ENCODE measurements around the gene NDUFB5.

NDUFB5 gene

GRCh38 chr3:179670311-179670710, 65.7 kb downstream of the NDUFB5 start:
- FAIRE-seq (no peak), DNase-seq (ENCODE audit: insufficient read length, low spot score) (no peak)

GRCh38 chr3:179671309-179671708, 66.7 kb downstream of the NDUFB5 start:
- no peak for FAIRE-seq
- TF ChIP-seq POU2F2 (IDR thresholded peaks at IDR 0.05; ENCODE audit: low read depth, low read length) (no peak), SPI1 (IDR thresholded peaks at IDR 0.05; ENCODE audit: low read depth, low read length) (no peak), POLR2AphosphoS5 (IDR thresholded peaks at IDR 0.05; ENCODE audit: low read depth, low read length) (no peak), TAF1 (IDR thresholded peaks at IDR 0.05; ENCODE audit: low read depth, low read length) (no peak), PAX5 (IDR thresholded peaks at IDR 0.05; ENCODE audit: insufficient read depth, low read length, severe bottlenecking) (no peak), POLR2A (IDR thresholded peaks at IDR 0.05; ENCODE audit: low read depth, low read length) (no peak)
- DNase-seq (ENCODE audit: insufficient read length, low spot score) = no peak

More at GRCh38 chr3:179670311-179670710, 65.7 kb downstream of the NDUFB5 start:
- no peak for TF ChIP-seq POLR2A (IDR thresholded peaks at IDR 0.05; ENCODE audit: low read depth, low read length)
- TF ChIP-seq PAX5 (IDR thresholded peaks at IDR 0.05; ENCODE audit: insufficient read depth, low read length, severe bottlenecking) = no peak
- TF ChIP-seq TAF1 (IDR thresholded peaks at IDR 0.05; ENCODE audit: low read depth, low read length) = no peak
- TF ChIP-seq SPI1 (IDR thresholded peaks at IDR 0.05; ENCODE audit: low read depth, low read length) = no peak
- TF ChIP-seq POLR2AphosphoS5 (IDR thresholded peaks at IDR 0.05; ENCODE audit: low read depth, low read length) = no peak
- no peak for TF ChIP-seq POU2F2 (IDR thresholded peaks at IDR 0.05; ENCODE audit: low read depth, low read length)

DNA sequence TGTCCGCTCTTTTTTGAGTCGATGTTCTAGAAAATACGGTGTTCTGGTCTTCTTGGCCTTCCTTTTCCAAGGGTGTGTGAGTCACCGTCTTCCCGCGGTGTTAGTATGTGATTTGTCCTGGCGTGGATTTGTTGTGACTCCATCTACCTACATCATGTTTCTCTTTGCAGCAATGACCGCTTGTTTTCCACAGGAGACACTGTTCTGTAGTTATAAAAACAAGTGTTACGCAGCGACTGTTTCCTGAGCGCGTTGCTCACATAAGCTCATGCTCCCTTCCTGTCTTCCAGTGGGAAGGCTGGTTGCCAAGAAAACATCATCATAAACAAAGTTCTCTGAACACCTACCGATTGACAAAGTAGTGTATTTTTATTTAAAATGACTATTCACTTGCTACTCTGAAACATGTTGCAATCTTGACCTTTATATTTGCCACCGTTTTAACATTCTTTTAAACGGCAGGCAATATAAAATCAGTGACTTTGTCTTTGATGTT, 67.2 kb downstream of the NDUFB5 start:
- DNase-seq (ENCODE audit: insufficient read length, low spot score) (no peak), FAIRE-seq (no peak)
- no peak for TF ChIP-seq PAX5 (IDR thresholded peaks at IDR 0.05; ENCODE audit: insufficient read depth, low read length, severe bottlenecking)

DNA sequence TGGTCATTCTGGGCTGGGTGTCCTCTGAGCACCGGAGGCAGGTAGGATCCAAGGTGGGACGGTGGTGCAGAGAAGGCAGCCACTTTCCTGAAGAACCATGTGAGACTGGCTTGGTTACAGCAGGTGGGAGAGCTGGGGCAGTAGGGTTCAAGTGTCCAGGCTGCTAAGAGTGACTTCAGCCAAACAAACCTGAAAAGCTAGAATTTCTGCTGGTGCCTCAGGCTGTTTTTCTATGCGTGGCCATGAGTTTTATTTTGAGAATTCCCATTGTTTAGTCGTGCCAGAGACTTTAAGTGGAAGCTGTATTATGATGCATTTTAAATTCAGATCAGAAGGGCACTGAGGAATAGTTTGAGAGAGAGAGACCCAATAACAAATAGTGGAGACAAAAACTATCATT, 68.3 kb downstream of the NDUFB5 start:
- TF ChIP-seq PAX5 (IDR thresholded peaks at IDR 0.05; ENCODE audit: insufficient read depth, low read length, severe bottlenecking) = no peak
- no peak for TF ChIP-seq SPI1 (IDR thresholded peaks at IDR 0.05; ENCODE audit: low read depth, low read length)
- TF ChIP-seq POLR2A (IDR thresholded peaks at IDR 0.05; ENCODE audit: low read depth, low read length) = no peak
- TF ChIP-seq POLR2AphosphoS5 (IDR thresholded peaks at IDR 0.05; ENCODE audit: low read depth, low read length) = no peak
- TF ChIP-seq POU2F2 (IDR thresholded peaks at IDR 0.05; ENCODE audit: low read depth, low read length) = no peak
- FAIRE-seq (no peak), DNase-seq (ENCODE audit: insufficient read length, low spot score) (no peak)

DNA sequence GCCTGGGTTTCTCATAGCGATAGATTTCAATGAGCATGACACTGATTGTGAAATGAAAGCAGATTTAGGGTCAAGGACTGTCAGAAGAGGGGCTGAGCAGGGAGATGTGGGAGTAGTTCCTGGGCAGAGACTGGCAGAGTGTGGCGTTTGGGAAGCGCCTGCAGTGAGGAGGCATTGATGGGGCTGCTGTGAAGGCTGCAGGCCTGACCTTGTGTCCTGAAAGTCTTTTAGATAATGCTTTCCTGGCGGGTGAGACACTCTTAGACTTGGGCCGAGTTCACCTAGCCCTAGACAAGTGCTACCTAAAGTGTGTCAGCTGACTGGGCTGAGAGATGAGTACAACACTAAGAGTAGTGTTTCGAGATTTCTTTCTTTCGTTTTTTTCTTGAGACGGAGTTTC, 68.9 kb downstream of the NDUFB5 start:
- no peak for FAIRE-seq
- no peak for DNase-seq (ENCODE audit: insufficient read length, low spot score)
- TF ChIP-seq TAF1 (IDR thresholded peaks at IDR 0.05; ENCODE audit: low read depth, low read length) = no peak
- no peak for TF ChIP-seq POLR2A (IDR thresholded peaks at IDR 0.05; ENCODE audit: low read depth, low read length)
- TF ChIP-seq POLR2AphosphoS5 (IDR thresholded peaks at IDR 0.05; ENCODE audit: low read depth, low read length) = no peak

DNA sequence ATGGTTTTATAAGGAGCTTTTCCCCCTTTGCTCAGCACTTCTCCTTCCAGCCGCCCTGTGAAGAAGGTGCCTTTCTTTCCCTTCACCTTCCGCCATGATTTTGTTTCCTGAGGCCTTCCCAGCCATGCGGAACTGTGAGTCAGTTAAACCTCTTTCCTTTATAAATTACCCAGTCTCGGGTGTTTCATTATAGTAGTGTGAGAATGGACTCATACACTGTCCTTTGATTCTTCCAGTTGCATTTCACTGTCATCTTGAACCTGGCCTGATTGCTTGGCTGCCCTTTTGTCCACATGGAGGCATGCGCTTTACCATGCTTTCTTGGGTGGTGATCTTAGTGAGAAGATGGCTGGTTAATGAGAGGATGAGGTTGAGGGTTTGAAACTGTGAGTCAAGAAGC, 71.5 kb downstream of the NDUFB5 start:
- TF ChIP-seq TAF1 (IDR thresholded peaks at IDR 0.05; ENCODE audit: low read depth, low read length) = no peak
- no peak for TF ChIP-seq PAX5 (IDR thresholded peaks at IDR 0.05; ENCODE audit: insufficient read depth, low read length, severe bottlenecking)
- TF ChIP-seq POU2F2 (IDR thresholded peaks at IDR 0.05; ENCODE audit: low read depth, low read length) = no peak
- TF ChIP-seq POLR2A (IDR thresholded peaks at IDR 0.05; ENCODE audit: low read depth, low read length) = no peak
- TF ChIP-seq SPI1 (IDR thresholded peaks at IDR 0.05; ENCODE audit: low read depth, low read length) = no peak
- DNase-seq (ENCODE audit: insufficient read length, low spot score) (no peak), FAIRE-seq (no peak)
